Esophagus (tissue), 2 donors: ENCODE data around the gene TCERG1L. TPM values are rescaled to one million over a fixed set of nuclear protein-coding genes. Genes with fewer than 3 reads are reported as not detected.
"Not testable (repeated sequence)": the region's sequence is repeated elsewhere in the genome, so short reads cannot be mapped to it uniquely, and the experiment has no call there.

ENCODE experiments used
- H3K27ac ChIP-seq, 2 donors: one replicate each; pipeline ENCODE4 v1.5.1; 2013; ENCODE audit warnings: low read depth in 2 of 2, mild to moderate bottlenecking in 2 of 2, inconsistent platforms in 1 of 2, low read length in 1 of 2, moderate library complexity in 1 of 2
- H3K27me3 ChIP-seq, 2 donors: one replicate each; pipeline ENCODE4 v1.6.1; 2013; ENCODE audit warnings: low read length in 2 of 2, control low read depth in 1 of 2, mild to moderate bottlenecking in 1 of 2; ENCODE audit not compliant: insufficient read depth in 2 of 2, control insufficient read depth in 1 of 2
- H3K36me3 ChIP-seq, 2 donors: one replicate each; pipeline ENCODE4 v1.6.1; 2013; ENCODE audit warnings: low read length in 1 of 2; ENCODE audit not compliant: control insufficient read depth in 2 of 2, insufficient read depth in 2 of 2
- H3K4me1 ChIP-seq, 2 donors: one replicate each; pipeline ENCODE4 v1.6.1; 2013; ENCODE audit warnings: low read length in 1 of 2; ENCODE audit not compliant: control insufficient read depth in 2 of 2, insufficient read depth in 2 of 2
- H3K4me3 ChIP-seq, 2 donors: one replicate each; pipeline ENCODE4 v1.5.1; 2013; ENCODE audit warnings: low read length in 2 of 2, mild to moderate bottlenecking in 2 of 2, low read depth in 1 of 2, moderate library complexity in 1 of 2
- H3K9me3 ChIP-seq, 2 donors: one replicate each; pipeline ENCODE4 v1.6.1; 2013; ENCODE audit warnings: mild to moderate bottlenecking in 2 of 2, low read depth in 1 of 2, low read length in 1 of 2, moderate library complexity in 1 of 2; ENCODE audit not compliant: control insufficient read depth in 2 of 2, insufficient read depth in 1 of 2
- WGBS, 2 donors: extraction: QIAGEN DNeasy Blood & Tissue Kit; methylation state at CpG; one replicate each; pipeline ENCODE4 v1.1.7; 2013; 5-methylcytosine and 5-hydroxymethylcytosine counted together
- polyA plus RNA-seq, 2 donors: library from polyadenylated mRNA; stranded (reverse); fragments of 200-250 nt; gene quantifications; one replicate each; pipeline ENCODE4 v1.2.3, GENCODE V29; 2013
- donor health status: healthy with polysubstance abuse.
- donor health status: Bipolar disorder and iron deficiency.

Gene TCERG1L
- polyA plus RNA-seq, 2 donors, result 0.48 TPM; not detected in 1

- WGBS, 2 donors, result 69 to 72% methylated on average over 6 of the region's 6 CpGs
- no peaks in the 10 kb centered on the region for H3K27me3 ChIP-seq
- no peak overlapping the region for H3K4me3 ChIP-seq
- H3K27ac ChIP-seq, result no peak overlapping the region
- peaks cover 0 to 2% of the 10 kb centered on the region in 2 donors for H3K4me1 ChIP-seq
- peaks cover 0 to 1% of the 10 kb centered on the region in 2 donors for H3K9me3 ChIP-seq
- H3K36me3 ChIP-seq, result no peaks in the 10 kb centered on the region
These were observed 230.9 kb downstream of the TCERG1L start for GRCh38 chr10:131080571-131080970.

GRCh38 chr10:131079314-131079713 is 232.2 kb downstream of the TCERG1L start:
- no peaks in the 10 kb centered on the region for H3K36me3 ChIP-seq
- H3K9me3 ChIP-seq, result no peaks in the 10 kb centered on the region
- no peak overlapping the region for H3K27ac ChIP-seq
- no peak overlapping the region for H3K4me3 ChIP-seq
- H3K27me3 ChIP-seq, result no peaks in the 10 kb centered on the region
- WGBS, 2 donors, result 90 to 92% methylated on average over 8 of the region's 8 CpGs
- H3K4me1 ChIP-seq, result no peaks in the 10 kb centered on the region

- H3K36me3 ChIP-seq, H3K27ac ChIP-seq, H3K4me1 ChIP-seq, H3K9me3 ChIP-seq, H3K27me3 ChIP-seq, H3K4me3 ChIP-seq: not testable (repeated sequence)
- WGBS, 2 donors, result 83 to 87% methylated on average over 19 of the region's 19 CpGs
These were observed 232.6 kb downstream of the TCERG1L start for GRCh38 chr10:131078882-131079280.

GRCh38 chr10:131078131-131078881 is 233.2 kb downstream of the TCERG1L start:
- 82 to 84% methylated on average over 18 of the region's 18 CpGs for WGBS, 2 donors
- Histone ChIP-seq H3K9me3 (no peaks in the 10 kb centered on the region), H3K27me3 (no peaks in the 10 kb centered on the region), H3K4me3 (no peak overlapping the region), H3K27ac (no peak overlapping the region), H3K4me1 (no peaks in the 10 kb centered on the region), H3K36me3 (no peaks in the 10 kb centered on the region)

GRCh38 chr10:131077724-131078123 is 233.8 kb downstream of the TCERG1L start:
- H3K9me3 ChIP-seq, result no peaks in the 10 kb centered on the region
- no peak overlapping the region for H3K27ac ChIP-seq
- no peaks in the 10 kb centered on the region for H3K4me1 ChIP-seq
- no peaks in the 10 kb centered on the region for H3K27me3 ChIP-seq
- H3K36me3 ChIP-seq, result no peaks in the 10 kb centered on the region
- 82 to 87% methylated on average over 6 of the region's 6 CpGs for WGBS, 2 donors
- no peak overlapping the region for H3K4me3 ChIP-seq

GRCh38 chr10:131077031-131077430 is 234.5 kb downstream of the TCERG1L start:
- H3K27me3 ChIP-seq, result no peaks in the 10 kb centered on the region
- 83 to 87% methylated on average over 6 of the region's 6 CpGs for WGBS, 2 donors
- no peaks in the 10 kb centered on the region for H3K4me1 ChIP-seq
- no peak overlapping the region for H3K4me3 ChIP-seq
- no peaks in the 10 kb centered on the region for H3K36me3 ChIP-seq
- H3K27ac ChIP-seq, result no peak overlapping the region
- no peaks in the 10 kb centered on the region for H3K9me3 ChIP-seq

GRCh38 chr10:131076356-131076755 is 235.2 kb downstream of the TCERG1L start:
- 85 to 88% methylated on average over 8 of the region's 8 CpGs for WGBS, 2 donors
- H3K36me3 ChIP-seq, result no peaks in the 10 kb centered on the region

GRCh38 chr10:131075218-131075770 is 236.2 kb downstream of the TCERG1L start:
- no peaks in the 10 kb centered on the region for H3K27me3 ChIP-seq
- 94 to 96% methylated on average over 27 of the region's 27 CpGs for WGBS, 2 donors
- H3K36me3 ChIP-seq, result no peaks in the 10 kb centered on the region
- H3K9me3 ChIP-seq, result no peaks in the 10 kb centered on the region
- H3K4me3 ChIP-seq, result no peak overlapping the region
- H3K27ac ChIP-seq, result no peak overlapping the region
- no peaks in the 10 kb centered on the region for H3K4me1 ChIP-seq

More at GRCh38 chr10:131076356-131076755, 235.2 kb downstream of the TCERG1L start:
- no peaks in the 10 kb centered on the region for H3K4me1 ChIP-seq
- no peaks in the 10 kb centered on the region for H3K27me3 ChIP-seq
- no peak overlapping the region for H3K4me3 ChIP-seq
- H3K27ac ChIP-seq, result no peak overlapping the region
- no peaks in the 10 kb centered on the region for H3K9me3 ChIP-seq

- no peaks in the 10 kb centered on the region for H3K36me3 ChIP-seq
- no peaks in the 10 kb centered on the region for H3K4me1 ChIP-seq
- 79 to 84% methylated on average over 8 of the region's 8 CpGs for WGBS, 2 donors
- no peaks in the 10 kb centered on the region for H3K9me3 ChIP-seq
- H3K4me3 ChIP-seq, result no peak overlapping the region
- H3K27me3 ChIP-seq, result no peaks in the 10 kb centered on the region
- no peak overlapping the region for H3K27ac ChIP-seq
These were observed 236.8 kb downstream of the TCERG1L start for GRCh38 chr10:131074682-131075081.
